ENCODE measurements around the gene AVP.
"Not testable (repeated sequence)": the region's sequence is repeated elsewhere in the genome, so short reads cannot be mapped to it uniquely, and the experiment has no call there.

Gene AVP

DNA sequence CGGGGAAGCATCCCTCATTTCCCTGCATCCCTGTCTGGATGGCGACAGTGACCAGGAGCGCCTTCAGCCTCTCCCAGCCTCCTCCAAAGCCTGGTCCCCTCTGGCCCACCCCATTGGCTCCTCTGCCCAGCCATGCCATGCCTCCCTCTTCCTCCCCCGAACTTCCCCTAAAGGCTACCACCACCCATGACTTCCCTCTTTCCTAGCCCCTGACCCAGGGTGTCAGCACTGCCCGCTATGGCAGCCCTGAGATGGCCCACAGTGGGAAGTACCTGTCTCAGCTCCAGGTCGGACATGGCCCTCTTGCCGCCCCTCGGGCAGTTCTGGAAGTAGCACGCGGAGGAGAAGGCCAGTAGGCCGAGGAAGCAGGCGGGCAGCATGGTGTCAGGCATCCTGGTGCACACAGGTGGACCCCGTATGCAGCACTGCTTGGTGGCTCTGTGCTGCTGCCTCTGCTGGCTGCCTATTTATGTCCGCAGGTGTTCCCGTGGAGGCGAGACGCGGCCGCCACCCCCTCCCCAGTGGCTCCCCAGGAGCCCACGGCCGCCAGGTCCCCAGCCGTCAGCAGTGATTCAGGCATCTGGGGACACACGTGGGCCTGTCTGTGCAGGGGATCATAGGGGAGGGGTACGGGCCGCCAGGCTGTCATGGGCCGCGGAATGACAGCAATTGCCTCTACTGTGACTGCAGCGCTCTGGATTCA, at the start of gene AVP:
Gene AVP, minus strand, starts transcription at position 442 of the 703 bp plus-strand sequence. Its CDS starts 50 bp downstream, at position 392.
- no peak for DNase-seq

- DNase-seq: no peak
These were observed 49.6 kb upstream of the AVP start for GRCh38 chr20:3134151-3134550.

GRCh38 chr20:3133155-3133554, 48.6 kb upstream of the AVP start:
- DNase-seq: no peak

- no peak for DNase-seq
These were observed 45.6 kb upstream of the AVP start for GRCh38 chr20:3130051-3130600.

DNA sequence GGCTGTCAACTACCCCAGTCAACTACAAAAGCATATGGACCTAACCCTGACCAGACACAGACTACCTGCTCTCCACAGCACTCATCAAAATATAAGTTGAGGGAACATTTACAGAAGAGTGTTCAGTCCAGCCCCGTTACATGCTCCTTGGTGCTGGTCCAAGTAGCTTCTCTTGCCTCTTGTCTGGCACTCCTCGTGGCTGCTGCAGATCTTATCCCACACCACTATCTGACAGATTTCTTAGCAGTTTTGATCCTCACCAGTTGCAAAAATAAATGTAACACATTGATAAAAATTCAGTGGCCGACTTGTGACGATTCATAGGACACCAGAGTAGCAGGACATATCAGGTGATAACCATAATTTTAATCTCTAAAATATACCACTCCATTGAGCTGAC, 44.6 kb upstream of the AVP start:
- no peak for DNase-seq

GRCh38 chr20:3128275-3128984, 43.9 kb upstream of the AVP start:
- DNase-seq: no peak

DNA sequence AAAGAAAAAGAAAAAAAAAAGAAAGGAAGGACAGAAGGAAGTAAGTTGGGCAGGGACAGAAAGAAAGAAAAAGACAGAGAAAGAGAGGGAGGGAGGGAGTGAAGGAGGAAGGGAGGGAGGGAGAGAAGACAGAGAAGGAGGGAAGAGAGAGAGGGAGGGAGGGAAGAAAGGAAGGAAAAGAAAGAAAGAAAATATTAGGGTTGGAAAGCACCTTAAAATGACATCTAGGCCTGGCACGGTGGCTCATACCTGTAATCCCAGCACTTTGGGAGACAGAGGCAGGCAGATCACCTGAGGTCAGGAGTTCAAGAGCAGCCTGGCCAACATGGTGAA, 42.0 kb upstream of the AVP start:
- no peak for DNase-seq

DNA sequence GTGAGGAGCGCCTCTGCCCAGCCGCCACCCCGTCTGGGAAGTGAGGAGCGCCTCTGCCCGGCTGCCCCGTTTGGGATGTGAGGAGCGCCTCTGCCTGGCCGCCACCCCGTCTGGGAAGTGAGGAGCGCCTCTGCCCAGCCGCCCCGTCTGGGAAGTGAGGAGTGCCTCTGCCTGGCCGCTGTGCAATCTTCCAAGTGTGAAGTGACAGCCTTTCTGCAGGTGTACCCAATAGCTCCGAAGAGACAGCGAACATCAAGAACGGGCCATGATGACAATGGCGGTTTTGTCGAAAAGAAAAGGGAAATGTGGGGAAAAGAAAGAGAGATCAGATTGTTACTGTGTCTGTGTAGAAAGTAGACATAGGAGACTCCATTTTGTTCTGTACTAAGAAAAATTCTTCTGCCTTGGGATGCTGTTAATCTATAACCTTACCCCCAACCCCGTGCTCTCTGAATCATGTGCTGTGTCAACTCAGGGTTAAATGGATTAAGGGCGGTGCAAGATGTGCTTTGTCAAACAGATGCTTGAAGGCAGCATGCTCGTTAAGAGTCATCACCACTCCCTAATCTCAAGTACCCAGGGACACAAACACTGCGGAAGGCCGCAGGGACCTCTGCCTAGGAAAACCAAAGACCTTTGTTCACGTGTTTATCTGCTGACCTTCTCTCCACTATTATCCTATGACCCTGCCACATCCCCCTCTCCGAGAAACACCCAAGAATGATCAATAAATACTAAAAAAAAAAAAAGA, 41.4 kb upstream of the AVP start:
- not testable (repeated sequence) for DNase-seq

GRCh38 chr20:3124773-3125560, 40.4 kb upstream of the AVP start:
- DNase-seq: not testable (repeated sequence)

DNA sequence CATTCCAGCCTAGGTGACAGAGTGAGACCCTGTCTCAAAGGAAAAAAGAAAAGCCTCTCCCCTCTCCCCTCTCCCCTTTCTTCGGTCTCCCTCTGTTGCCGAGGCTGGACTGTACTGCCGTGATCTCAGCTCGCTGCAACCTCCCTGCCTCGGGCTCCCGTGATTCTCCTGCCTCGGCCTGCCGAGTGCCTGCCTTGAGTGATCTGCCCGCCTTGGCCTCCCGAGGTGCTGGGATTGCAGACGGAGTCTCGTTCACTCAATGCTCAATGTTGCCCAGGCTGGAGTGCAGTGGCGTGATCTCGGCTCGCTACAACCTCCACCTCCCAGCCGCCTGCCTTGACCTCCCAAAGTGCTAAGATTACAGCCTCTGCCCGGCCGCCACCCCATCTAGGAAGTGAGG, 39.6 kb upstream of the AVP start:
- not testable (repeated sequence) for DNase-seq

GRCh38 chr20:3123542-3123941, 39.0 kb upstream of the AVP start:
- DNase-seq: no peak

DNA sequence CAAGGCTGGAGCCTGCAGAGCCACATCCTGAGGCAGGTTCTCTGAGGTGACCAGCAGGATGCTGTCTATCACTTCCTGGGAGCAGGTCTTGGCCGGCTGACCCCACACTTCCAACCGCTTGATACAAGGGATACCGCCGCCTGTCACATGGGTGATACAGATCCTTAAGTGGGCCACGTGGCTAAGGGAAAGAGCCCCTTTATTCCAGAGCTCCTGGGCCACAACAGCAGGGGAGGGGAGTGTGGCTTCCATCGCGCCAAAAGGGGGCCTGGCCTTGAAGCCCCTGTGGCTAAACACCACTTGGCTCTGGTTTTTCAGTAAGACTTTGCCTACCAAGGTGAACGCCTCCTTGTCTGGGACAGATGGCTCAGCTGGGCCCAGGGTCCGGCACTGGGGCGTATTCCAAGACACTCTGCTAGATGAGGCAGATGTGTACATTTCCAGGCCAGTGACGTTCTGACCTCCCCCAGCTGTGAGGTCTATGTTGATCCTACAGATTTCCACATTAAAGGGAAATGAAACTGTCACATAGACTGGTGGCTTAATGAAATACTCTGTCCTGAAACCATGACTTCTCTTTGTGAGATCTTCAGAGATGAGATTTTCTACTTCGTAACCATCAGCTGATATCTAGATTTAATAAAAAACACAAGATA, 37.6 kb upstream of the AVP start:
- DNase-seq: no peak

DNA sequence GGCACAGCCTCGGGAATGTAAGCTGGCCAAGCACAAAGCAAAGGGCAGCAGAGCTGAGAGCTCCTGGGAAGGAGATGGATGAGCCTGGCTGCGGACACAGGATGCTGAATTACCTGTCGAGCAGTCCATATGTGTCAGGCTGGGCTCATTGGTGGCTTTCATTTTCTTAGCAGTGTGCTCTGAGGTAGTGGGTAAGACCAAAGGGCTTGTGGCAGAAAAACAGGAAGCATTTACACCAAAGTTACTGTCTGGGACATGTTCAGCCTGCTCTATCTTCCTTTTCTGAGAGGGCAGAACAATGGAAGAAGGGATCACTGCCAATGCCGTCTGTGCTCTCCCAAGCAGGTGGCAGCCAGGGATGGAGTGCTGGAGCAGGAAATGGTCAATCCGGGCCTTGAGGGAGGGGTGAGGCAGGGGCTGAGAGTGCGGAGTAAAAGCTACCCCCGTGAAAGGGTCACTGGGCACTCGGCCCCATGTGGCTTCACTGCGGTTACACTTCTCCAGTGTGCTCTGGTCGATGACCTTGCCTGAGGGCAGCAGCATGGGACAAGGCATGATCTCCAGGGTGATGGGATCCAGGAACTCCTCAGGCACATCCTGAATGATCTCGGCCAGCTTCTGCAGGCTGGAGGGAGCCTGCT, 36.9 kb upstream of the AVP start:
- no peak for DNase-seq

DNA sequence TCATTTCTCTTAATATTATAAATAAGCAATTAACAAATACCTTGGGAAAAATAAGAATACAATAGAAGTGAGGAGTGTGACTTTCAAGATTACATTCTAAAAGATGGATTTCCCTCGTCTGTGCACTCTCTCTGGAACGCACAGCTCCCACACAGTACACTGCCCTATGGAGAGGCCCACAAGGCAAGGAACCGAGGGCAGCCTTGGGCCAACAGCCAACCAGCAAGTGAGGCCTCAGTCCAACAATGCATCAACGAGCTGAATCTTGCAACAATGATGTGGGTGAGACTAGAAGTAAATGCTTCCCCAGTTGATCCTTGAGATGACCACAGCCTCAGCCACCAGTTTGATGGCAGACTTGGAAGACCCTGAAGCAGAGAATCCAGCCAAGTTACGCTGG, 34.5 kb upstream of the AVP start:
- no peak for DNase-seq

- DNase-seq: peak; percentile 55
These were observed 33.4 kb upstream of the AVP start for GRCh38 chr20:3117839-3118379.

DNA sequence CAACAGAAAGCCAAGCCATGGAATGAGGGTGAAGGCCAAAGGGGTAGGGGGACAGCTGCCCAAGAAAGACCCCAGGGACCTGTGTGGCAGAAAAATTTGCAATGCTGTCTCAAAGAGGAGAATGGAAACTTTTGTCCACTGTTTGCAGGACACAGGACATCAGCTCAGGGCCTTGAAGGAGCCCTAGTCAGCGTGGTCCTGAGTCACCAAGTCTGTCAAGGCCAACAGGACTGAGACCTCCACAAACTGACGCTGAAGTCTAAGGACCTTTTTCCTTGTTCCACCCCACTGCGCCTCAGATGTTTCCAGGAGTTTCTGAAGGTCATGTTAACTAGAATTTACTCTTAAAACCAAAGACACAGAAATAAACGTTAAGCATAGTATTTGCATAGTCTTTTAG, 31.8 kb upstream of the AVP start:
- no peak for DNase-seq

GRCh38 chr20:3115190-3116107, 30.9 kb upstream of the AVP start:
- DNase-seq: peak; percentile 12

- DNase-seq: no peak
These were observed 27.5 kb upstream of the AVP start for GRCh38 chr20:3111995-3112394.

DNA sequence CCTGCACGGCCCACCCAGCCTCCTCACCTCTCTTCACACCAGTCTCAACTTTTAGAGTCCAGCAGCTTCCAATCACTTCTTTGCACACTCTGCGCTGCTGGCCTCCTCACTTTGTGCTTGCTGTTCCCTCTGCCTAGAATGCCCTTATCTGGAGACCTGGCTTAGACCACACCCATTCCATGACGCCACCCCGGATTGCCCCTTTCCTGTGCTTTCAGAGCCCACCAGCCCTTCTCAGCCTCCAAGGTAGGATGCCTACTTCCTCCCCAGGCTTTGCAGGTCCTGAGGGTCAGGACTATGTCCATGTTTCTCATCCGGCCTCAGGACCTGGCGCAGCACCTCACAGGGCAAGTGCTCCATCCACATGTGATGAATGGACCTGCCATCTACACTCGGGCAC, 27.0 kb upstream of the AVP start:
- DNase-seq: no peak

Measured in stimulated activated CD4-positive, alpha-beta T cell treated with anti-CD3 and anti-CD28 coated beads, Interleukin-4, amount 100 ng/mL, for 24 hours (primary cell).